Measurements from ENCODE around the gene KRTAP19-8. TPM values are rescaled to one million over a fixed set of nuclear protein-coding genes. Genes with fewer than 3 reads are reported as not detected.

The KRTAP19-8 gene
- total and polyA plus RNA-seq, 2 experiments from 2014 or later, result not detected

- H3K9me3 ChIP-seq (ENCODE audit: low read depth), result no peaks in the 10 kb centered on the region
- DNase-seq (ENCODE audit: low read depth in 1 of 2, low spot score in 1 of 2), result no peak
- TF ChIP-seq CTCF (IDR thresholded peaks at IDR 0.05; ENCODE audit: low read depth, low read length), result no peak
Measured at GRCh38 chr21:31045841-31046240, 7.6 kb upstream of the KRTAP19-8 start.

GRCh38 chr21:31043471-31043870, 5.2 kb upstream of the KRTAP19-8 start:
- H3K9me3 ChIP-seq (ENCODE audit: low read depth), result no peaks in the 10 kb centered on the region
- TF ChIP-seq CTCF (IDR thresholded peaks at IDR 0.05; ENCODE audit: low read depth, low read length), result no peak
- H3K4me3 ChIP-seq, result no peak overlapping the region
- H3K36me3 ChIP-seq, result no peaks in the 10 kb centered on the region
- no peaks in the 10 kb centered on the region for H3K27me3 ChIP-seq
- no peak for DNase-seq (ENCODE audit: low read depth in 1 of 2, low spot score in 1 of 2)
- no peaks in the 10 kb centered on the region for H3K4me1 ChIP-seq (ENCODE audit: low read depth)
- H3K27ac ChIP-seq, result no peak overlapping the region

More at GRCh38 chr21:31045841-31046240, 7.6 kb upstream of the KRTAP19-8 start:
- no peak overlapping the region for H3K4me3 ChIP-seq
- no peak overlapping the region for H3K27ac ChIP-seq
- H3K27me3 ChIP-seq, result no peaks in the 10 kb centered on the region
- H3K36me3 ChIP-seq, result no peaks in the 10 kb centered on the region
- H3K4me1 ChIP-seq (ENCODE audit: low read depth), result no peaks in the 10 kb centered on the region

- Histone ChIP-seq H3K4me1 (ENCODE audit: low read depth) (no peaks in the 10 kb centered on the region), H3K9me3 (ENCODE audit: low read depth) (no peaks in the 10 kb centered on the region), H3K27me3 (no peaks in the 10 kb centered on the region), H3K4me3 (no peak overlapping the region), H3K27ac (no peak overlapping the region), H3K36me3 (no peaks in the 10 kb centered on the region)
- no peak for DNase-seq (ENCODE audit: low read depth in 1 of 2, low spot score in 1 of 2)
- TF ChIP-seq CTCF (IDR thresholded peaks at IDR 0.05; ENCODE audit: low read depth, low read length), result no peak
Measured at GRCh38 chr21:31042080-31042464, 3.8 kb upstream of the KRTAP19-8 start.

GRCh38 chr21:31041295-31042079, 3.2 kb upstream of the KRTAP19-8 start:
- TF ChIP-seq CTCF (IDR thresholded peaks at IDR 0.05; ENCODE audit: low read depth, low read length), result no peak
- Histone ChIP-seq H3K4me1 (ENCODE audit: low read depth) (no peaks in the 10 kb centered on the region), H3K4me3 (no peak overlapping the region), H3K27me3 (no peaks in the 10 kb centered on the region), H3K9me3 (ENCODE audit: low read depth) (no peaks in the 10 kb centered on the region), H3K36me3 (no peaks in the 10 kb centered on the region), H3K27ac (no peak overlapping the region)
- DNase-seq (ENCODE audit: low read depth in 1 of 2, low spot score in 1 of 2), result no peak

- Histone ChIP-seq H3K4me1 (ENCODE audit: low read depth) (peaks cover 5% of the 10 kb centered on the region), H3K27me3 (no peaks in the 10 kb centered on the region), H3K36me3 (no peaks in the 10 kb centered on the region), H3K27ac (no peak overlapping the region), H3K4me3 (no peak overlapping the region), H3K9me3 (ENCODE audit: low read depth) (no peaks in the 10 kb centered on the region)
- DNase-seq (ENCODE audit: low read depth in 1 of 2, low spot score in 1 of 2), result no peak
- no peak for TF ChIP-seq CTCF (IDR thresholded peaks at IDR 0.05; ENCODE audit: low read depth, low read length)
Measured at GRCh38 chr21:31034378-31034777, 3.9 kb downstream of the KRTAP19-8 start.
